GM19455 (cell line): ENCODE measurements around the gene C12orf42.

Source experiments
- ATAC-seq: cut with Tn5 transposase; IDR thresholded peaks from one replicate; pipeline ENCODE4 v1.9.1; 2021; ENCODE audit not compliant: unreplicated experiment

The C12orf42 gene

GRCh38 chr12:103350116-103350515, 145.7 kb downstream of the C12orf42 start:
- ATAC-seq = no peak

GRCh38 chr12:103348935-103349334, 146.8 kb downstream of the C12orf42 start:
- ATAC-seq = no peak

DNA sequence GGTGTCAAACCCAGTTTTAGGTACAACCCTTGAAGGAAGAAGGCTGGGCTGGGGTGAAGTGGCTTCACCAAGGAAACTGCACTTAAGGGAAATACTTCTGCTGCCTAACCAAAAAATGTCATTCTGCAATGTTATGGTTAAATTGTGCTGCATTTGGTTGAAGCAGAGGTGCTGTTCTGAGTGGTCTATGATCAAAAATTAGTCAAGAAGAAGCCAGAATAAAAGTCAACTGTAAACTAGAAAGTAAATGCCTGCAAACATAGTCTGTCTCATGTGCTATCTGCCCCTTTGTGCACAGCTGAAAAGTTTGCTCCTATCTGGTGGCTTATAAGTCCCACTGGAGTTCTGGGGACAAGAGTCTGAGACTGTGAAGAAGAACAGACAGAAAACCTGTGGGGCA, 158.8 kb downstream of the C12orf42 start:
- no peak for ATAC-seq

DNA sequence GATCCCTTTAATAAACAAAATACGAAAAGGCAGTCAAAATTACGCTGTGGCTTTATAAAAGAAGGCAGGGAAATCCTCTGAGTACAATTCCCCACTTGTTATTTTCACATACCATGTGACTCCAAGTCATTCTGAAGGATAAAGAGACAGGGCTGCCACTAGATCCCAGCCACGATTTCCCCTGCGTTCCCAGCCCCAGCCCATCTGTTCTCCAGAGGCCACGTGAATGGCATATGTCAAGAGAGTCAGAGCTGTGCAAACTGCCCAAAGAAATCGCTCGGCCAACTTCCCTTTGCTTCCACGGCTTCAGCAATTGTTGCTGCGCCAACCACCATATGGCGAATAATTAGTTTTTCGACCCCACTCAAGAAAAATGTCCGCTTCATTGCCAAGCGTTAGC, 161.3 kb downstream of the C12orf42 start:
- no peak for ATAC-seq

DNA sequence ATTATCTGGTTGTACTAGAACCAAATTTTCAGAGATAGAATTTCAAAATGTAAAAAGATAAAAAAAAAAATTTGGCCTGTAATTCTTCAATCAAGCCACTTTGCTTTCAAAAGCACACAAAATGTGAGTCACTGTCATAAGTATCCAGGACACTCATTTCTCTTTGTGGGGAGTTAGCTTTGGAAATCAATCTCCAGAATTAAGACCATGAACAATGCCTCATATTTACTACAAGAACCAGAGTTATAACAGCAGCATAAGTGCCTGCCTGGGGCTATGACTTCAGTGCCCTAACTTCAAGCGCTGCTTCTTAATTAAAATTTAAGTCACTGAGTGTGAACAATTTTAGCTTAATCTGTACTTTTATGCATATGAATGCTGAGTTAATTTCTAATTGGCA, 162.1 kb downstream of the C12orf42 start:
- no peak for ATAC-seq

DNA sequence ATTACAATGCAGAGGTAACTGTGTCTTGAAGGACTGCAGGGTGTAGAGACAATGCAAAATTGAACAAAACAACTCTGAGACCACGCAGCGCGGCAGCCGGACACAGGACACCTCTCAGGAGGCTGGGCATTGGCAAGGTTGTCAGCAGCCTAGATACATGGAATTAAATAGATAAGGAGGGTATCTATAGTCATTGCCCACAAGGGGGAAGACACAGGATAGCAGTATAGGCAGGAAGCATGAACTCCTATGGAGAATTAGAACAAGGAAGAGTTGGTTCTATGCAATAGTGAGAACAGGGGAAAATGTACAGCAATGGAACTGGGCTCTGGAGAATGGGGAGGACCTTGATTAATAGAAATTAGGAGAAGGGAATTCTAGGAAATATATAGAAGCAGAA, 164.1 kb downstream of the C12orf42 start:
- ATAC-seq = no peak

GRCh38 chr12:103330672-103331071, 165.1 kb downstream of the C12orf42 start:
- ATAC-seq = no peak

DNA sequence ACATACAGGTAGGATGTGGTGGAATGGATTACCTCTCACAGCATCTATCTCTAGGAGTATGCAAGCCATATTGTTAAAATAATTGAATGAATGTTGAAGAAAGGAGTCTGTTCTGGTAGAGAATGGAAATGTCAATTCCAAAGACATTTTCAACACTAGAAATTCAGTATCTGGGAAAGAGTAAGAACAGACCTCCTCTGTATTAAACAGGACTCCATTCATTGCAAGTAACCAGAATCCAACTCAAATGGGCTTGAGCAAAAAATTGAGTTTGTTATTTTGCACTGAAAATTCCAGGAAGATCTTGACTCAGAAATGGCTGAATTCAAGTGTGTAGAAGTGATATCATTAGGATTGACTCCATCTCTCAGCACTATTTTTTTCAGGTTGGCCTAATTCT, 168.1 kb downstream of the C12orf42 start:
- no peak for ATAC-seq

DNA sequence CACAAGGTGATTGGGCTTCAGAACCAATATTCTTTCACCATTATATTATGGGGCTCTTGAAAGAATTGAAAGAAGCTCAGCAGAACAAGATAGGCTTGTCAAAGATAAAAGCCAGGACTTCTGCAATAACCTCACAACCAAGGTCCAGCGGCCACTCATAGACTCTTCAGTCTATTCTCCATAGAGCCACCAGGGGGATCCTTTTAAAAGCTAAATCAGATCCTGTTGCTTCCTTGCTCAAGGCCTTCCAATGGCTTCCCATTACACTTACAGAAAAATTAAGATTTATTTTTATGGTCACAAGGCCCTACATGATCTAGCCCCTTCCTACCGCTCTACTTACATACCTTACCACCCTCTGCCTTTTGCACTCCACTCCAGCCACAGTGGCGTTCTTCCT, 169.6 kb downstream of the C12orf42 start:
- no peak for ATAC-seq

DNA sequence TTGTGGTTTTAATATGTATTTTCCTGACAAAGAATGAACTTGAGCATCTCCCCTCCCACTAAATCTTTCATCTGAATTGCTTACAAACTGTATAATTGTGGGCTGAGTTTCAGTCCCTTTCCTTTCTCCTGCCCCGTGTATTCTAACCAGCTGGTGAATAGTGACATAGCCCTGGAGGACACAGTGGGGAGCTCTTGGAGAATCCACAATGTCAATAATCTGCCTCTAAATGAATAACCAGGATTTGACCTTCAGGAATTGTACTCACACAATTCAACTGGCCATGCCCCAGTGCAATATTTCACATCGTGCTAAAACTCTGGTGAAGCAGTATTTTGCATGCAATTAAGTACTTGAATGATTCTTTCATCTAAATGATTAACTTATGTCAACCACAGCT, 177.2 kb downstream of the C12orf42 start:
- ATAC-seq = no peak

- ATAC-seq = no peak
These were observed 178.5 kb downstream of the C12orf42 start for GRCh38 chr12:103317220-103317619.

- no peak for ATAC-seq
These were observed 181.0 kb downstream of the C12orf42 start for GRCh38 chr12:103314786-103315185.

GRCh38 chr12:103313894-103314293, 181.9 kb downstream of the C12orf42 start:
- ATAC-seq = no peak

DNA sequence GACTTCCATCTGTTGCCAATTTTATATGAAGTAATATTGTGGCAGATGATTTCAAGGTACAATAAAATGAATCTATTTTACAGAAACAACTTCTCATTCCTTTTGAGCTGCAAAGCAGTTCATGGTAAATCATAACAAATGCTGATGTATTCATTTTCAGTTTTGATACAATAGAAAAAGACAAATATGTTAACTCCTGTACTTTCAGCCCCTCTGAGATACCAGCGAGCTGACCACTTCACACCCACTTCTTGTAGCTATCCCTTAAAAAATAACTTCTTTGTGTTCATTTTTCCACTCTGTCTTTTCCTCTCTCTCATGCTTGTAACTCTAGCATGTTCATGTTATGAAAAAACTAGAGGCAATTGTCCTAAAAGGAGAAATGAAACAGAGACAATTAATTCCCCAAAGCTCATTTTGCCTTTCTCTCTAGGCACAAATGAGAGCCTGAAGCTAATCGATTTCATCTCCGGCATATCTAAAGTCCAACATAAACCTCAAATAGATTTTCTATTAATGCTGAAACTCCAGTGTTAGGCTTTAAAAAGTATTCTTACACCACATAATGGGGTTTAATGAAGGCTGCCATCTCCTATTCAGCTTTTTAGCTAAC, 182.9 kb downstream of the C12orf42 start:
- no peak for ATAC-seq

- no peak for ATAC-seq
These were observed 185.1 kb downstream of the C12orf42 start for GRCh38 chr12:103310546-103311270.

DNA sequence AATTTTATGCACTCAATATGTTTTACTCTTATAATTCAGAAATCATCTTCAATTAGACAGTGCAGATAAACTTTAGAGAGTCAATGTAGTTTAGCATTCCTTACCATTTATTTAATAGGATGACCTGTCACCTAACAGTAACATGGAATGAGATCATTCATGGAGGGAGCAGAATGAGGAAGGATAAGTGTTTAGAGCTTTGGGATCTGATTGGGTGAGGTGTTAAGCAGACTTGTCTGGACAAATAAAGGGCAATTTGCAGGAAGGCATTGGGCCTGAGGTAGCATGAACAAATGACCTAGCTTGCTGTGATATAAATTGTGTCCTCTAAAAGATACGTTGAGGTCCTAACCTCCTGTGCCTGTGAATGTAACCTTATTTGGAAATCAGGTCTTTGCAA, 187.4 kb downstream of the C12orf42 start:
- no peak for ATAC-seq

DNA sequence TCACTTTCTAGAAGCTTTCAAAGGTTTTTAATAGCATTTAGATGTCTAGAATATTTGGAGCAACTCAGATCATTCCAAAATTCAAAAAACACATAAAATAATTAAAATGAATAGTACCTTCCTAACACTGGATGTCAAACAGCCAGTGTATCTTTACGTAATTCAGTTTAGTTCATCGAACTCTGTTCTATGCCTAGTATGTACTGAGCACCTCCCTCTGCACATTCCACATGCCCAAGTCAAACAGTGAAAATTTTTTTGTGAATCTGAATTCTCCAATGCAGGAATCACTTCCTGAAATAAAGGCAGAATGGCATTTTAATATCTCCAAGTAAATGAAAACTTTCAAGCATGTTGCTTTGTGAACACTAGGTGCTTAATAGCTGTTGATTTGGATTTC, 192.3 kb downstream of the C12orf42 start:
- no peak for ATAC-seq

GRCh38 chr12:103301642-103302591, 193.9 kb downstream of the C12orf42 start:
- no peak for ATAC-seq

DNA sequence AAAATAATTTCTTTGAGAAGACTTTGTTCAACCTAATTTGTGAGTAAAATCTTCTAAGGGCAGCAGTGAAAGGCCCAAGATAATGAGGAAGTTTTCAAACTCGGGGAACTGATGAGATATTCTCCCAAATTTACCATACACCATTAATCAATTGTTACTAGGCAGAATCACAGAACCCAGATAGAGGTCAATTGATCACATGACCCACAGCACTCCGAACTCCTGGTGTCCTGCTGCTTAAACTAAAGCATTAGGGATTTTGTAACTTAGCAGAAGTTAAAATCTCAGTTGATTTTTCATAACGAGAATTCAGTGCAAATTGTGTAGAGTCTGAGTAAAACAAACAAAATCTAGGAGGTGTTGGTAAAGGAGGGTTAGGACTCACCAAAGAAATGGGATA, 207.8 kb downstream of the C12orf42 start:
- no peak for ATAC-seq

DNA sequence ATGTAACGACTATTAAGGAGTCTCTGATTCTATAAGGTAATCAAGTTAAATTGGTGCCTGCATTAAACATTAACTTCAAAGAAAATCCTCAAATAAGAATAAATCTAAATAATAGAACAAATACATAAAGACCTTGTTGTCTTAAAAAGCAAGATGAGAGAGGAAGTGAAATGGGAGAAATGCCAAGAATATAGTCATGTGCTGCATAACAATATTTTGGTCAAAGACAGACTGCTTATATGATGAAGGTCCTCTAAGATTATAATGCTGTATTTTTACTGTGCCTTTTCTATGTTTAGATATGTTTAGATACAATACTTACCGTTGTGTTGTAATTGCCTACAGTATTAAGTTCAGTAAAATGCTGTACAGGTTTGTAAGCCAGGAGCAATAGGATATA, 213.6 kb downstream of the C12orf42 start:
- ATAC-seq = no peak

GRCh38 chr12:103279444-103279843, 216.3 kb downstream of the C12orf42 start:
- ATAC-seq = peak; percentile 97

DNA sequence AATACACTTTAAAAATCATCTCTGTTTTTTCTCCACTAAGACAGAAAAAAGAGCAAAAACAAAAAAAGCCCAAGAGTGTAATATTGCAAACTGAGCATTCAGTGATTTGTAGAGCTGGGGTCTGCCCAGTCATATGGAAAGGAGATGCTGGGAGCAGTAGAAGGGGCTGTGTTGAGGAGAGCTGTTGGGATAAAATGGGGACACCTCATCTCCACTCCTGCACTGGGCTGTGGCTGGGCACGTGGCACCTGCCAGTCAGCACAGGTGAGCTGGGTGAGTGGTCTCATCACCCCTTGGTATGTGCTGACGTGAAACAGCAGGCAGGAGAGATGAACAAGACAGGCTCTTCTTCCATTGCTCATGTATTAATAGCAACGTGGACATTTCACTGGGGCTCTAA, 217.4 kb downstream of the C12orf42 start:
- no peak for ATAC-seq
